HepG2 (cell line): ENCODE measurements around the gene IARS2. TPM values are rescaled to one million over a fixed set of nuclear protein-coding genes. Genes with fewer than 3 reads are reported as not detected.
A peak's percentile ranks its signal among the peaks of the same experiment; 100 is the strongest.

ENCODE experiments used
- ATAC-seq: fragments of 200-7000 bp; cut with Tn5 transposase; 3 replicates; pipeline ENCODE4 v1.9.1; 2020; ENCODE audit warnings: mild to moderate bottlenecking, moderate library complexity
- BruUV-seq: library from RNA; stranded (reverse); fragments of 400-500 nt; replicated peaks from 2 replicates; lab custom pipeline; 2021; lab: Mats Ljungman, UMichigan
- CTCF ChIA-PET: fragments of 300-600 bp; formaldehyde crosslinking; extraction: SDS; loops from one replicate; lab custom pipeline; 2021; ENCODE audit warnings: low total read pairs, inconsistent platforms, low intra/inter-chr PET ratio; lab: Yijun Ruan, JAX
- POLR2A ChIA-PET: fragments of 350-600 bp; sonication (Branson Sonifier 250); formaldehyde crosslinking; loops from one replicate; lab custom pipeline; 2020; ENCODE audit warnings: antibody characterized with exemption, inconsistent platforms; lab: Yijun Ruan, JAX
- DNase-seq: peaks from one replicate; pipeline ENCODE4 v3.0.0-alpha.2; 2015; ENCODE audit warnings: low spot score
- FAIRE-seq: peaks from 3 replicates; lab custom pipeline; 2011; peaks lifted over from hg19 to GRCh38; lab: Jason Lieb, UNC
- H2AFZ ChIP-seq: one replicate; pipeline ENCODE4 v1.6.1; 2011; ENCODE audit warnings: low read length, inconsistent platforms
- H3K27ac ChIP-seq: fragments of 300-600 bp; 3 replicates; pipeline ENCODE4 v1.8.0; 2011; ENCODE audit warnings: mixed run types, mild to moderate bottlenecking, mixed read lengths, low read length, inconsistent platforms; ENCODE audit not compliant: insufficient read depth; ENCODE audit errors: extremely low read length
- H3K27me3 ChIP-seq, 2 experiments: fragments of 200-600 bp in 1 of 2; 2 replicates in 1 of 2; 3 replicates in 1 of 2; pipeline versions ENCODE4 v1.6.0 to v1.8.0; 2011; ENCODE audit warnings: low read length in 2 of 2, mild to moderate bottlenecking in 2 of 2, moderate library complexity in 2 of 2, inconsistent platforms in 1 of 2; ENCODE audit not compliant: insufficient read depth in 2 of 2, control insufficient read depth in 1 of 2
- H3K36me3 ChIP-seq, 2 experiments: fragments of 200-600 bp in 1 of 2; replicated peaks in 1 of 2; 2 replicates in 1 of 2; 3 replicates in 1 of 2; pipeline versions ENCODE4 v1.5.1 to v1.8.0; 2011; ENCODE audit warnings: low read length in 2 of 2, inconsistent platforms in 1 of 2; ENCODE audit not compliant: insufficient read depth in 2 of 2, control insufficient read depth in 1 of 2
- H3K4me1 ChIP-seq: 2 replicates; pipeline ENCODE4 v1.5.1; 2012; ENCODE audit warnings: low read length, inconsistent platforms; ENCODE audit not compliant: insufficient read depth
- H3K4me2 ChIP-seq: 2 replicates; pipeline ENCODE4 v1.6.0; 2011; ENCODE audit warnings: low read depth, low read length, inconsistent platforms
- H3K4me3 ChIP-seq, 3 experiments: fragments of 200-600 bp in 1 of 3; sonication (generic), shearing (Covaris generic) in 1 of 3; replicated peaks in 1 of 3; 2 replicates each; pipeline ENCODE4 v1.5.1; 2011 to 2016; ENCODE audit warnings: low read length in 3 of 3, inconsistent platforms in 2 of 3, low read depth in 2 of 3, mild to moderate bottlenecking in 2 of 3, control low read depth in 1 of 3, mixed read lengths in 1 of 3; ENCODE audit not compliant: insufficient read depth in 1 of 3
- H3K79me2 ChIP-seq: one replicate; pipeline ENCODE4 v1.6.1; 2011; ENCODE audit warnings: low read length, inconsistent platforms; ENCODE audit not compliant: insufficient read depth
- H3K9ac ChIP-seq: 2 replicates; pipeline ENCODE4 v1.6.0; 2011; ENCODE audit warnings: mild to moderate bottlenecking, low read depth, low read length, inconsistent platforms; ENCODE audit not compliant: insufficient read depth
- H3K9me3 ChIP-seq: 2 replicates; pipeline ENCODE4 v1.5.1; 2012; ENCODE audit warnings: mild to moderate bottlenecking, low read length
- H4K20me1 ChIP-seq: 2 replicates; pipeline ENCODE4 v1.6.0; 2011; ENCODE audit warnings: inconsistent platforms, mild to moderate bottlenecking, low read length, moderate library complexity; ENCODE audit not compliant: insufficient read depth
- HMGA1 ChIP-seq: sonication (generic); formaldehyde crosslinking; conservative IDR thresholded peaks from 2 replicates; pipeline ENCODE4 v1.4.0; 2020; ENCODE audit warnings: missing genetic modification reagents
- KLF6 ChIP-seq: IDR thresholded peaks from 2 replicates; pipeline ENCODE4 v1.8.0; 2016; ENCODE audit warnings: missing biosample characterization, missing genetic modification reagents
- MAFG ChIP-seq: sonication (generic); formaldehyde crosslinking; IDR thresholded peaks from 2 replicates; pipeline ENCODE4 v1.5.1; 2020; ENCODE audit warnings: mild to moderate bottlenecking, missing genetic modification reagents
- MATR3 ChIP-seq: sonication (generic); formaldehyde crosslinking; IDR thresholded peaks from 2 replicates; pipeline ENCODE4 v1.4.0; 2020; ENCODE audit warnings: missing genetic modification reagents
- MIER3 ChIP-seq: IDR thresholded peaks from 2 replicates; pipeline ENCODE4 v1.6.1; 2016; ENCODE audit warnings: missing compliant biosample characterization, borderline replicate concordance
- RFXANK ChIP-seq: IDR thresholded peaks from 2 replicates; pipeline ENCODE4 v1.6.1; 2016
- SALL1 ChIP-seq: sonication (generic); formaldehyde crosslinking; IDR thresholded peaks from 2 replicates; pipeline ENCODE4 v1.8.0; 2022; ENCODE audit warnings: mild to moderate bottlenecking, missing genetic modification reagents
- SAP130 ChIP-seq: IDR thresholded peaks from 2 replicates; pipeline ENCODE4 v1.6.1; 2016; ENCODE audit warnings: low read depth
- SUZ12 ChIP-seq: fragments of 150-350 bp; IDR thresholded peaks from 2 replicates; pipeline ENCODE4 v1.6.1; 2014; ENCODE audit warnings: low read depth, low read length
- ZBTB20 ChIP-seq: sonication (generic); formaldehyde crosslinking; IDR thresholded peaks from 2 replicates; pipeline ENCODE4 v1.8.1; 2023; ENCODE audit warnings: missing genetic modification reagents, low read depth, mild to moderate bottlenecking, borderline replicate concordance
- ZNF121 ChIP-seq: sonication (generic); formaldehyde crosslinking; IDR thresholded peaks from 2 replicates; pipeline ENCODE4 v1.5.0; 2020; ENCODE audit warnings: mild to moderate bottlenecking, missing genetic modification reagents
- ZNF234 ChIP-seq: sonication (generic); formaldehyde crosslinking; conservative IDR thresholded peaks from 2 replicates; pipeline ENCODE4 v1.5.1; 2020; ENCODE audit warnings: mild to moderate bottlenecking, missing genetic modification reagents
- ZNF354B ChIP-seq: sonication (generic); formaldehyde crosslinking; IDR thresholded peaks from 2 replicates; pipeline ENCODE4 v1.8.0; 2022; ENCODE audit warnings: mild to moderate bottlenecking, missing genetic modification reagents
- WGBS: methylation state at CpG from one replicate; pipeline ENCODE4 v1.1.6; 2017; ENCODE audit warnings: low lambda C conversion rate; 5-methylcytosine and 5-hydroxymethylcytosine counted together
- in situ Hi-C: cut with HindIII; loops from 2 replicates; pipeline ENCODE4 v1.10.0; 2017; ENCODE audit warnings: low pct_unique_long_range_greater_than_20kb; ENCODE audit not compliant: extremely low pct_ligation_motif_present
- intact Hi-C: fragments of 100-400 bp; cut with micrococcal nuclease; formaldehyde crosslinking; loops from one replicate; pipeline ENCODE4 v1.10.0; 2022; ENCODE audit not compliant: unreplicated experiment
- polyA plus RNA-seq, 8 experiments: library from polyadenylated mRNA; depleted of rRNA in 3 of 8; stranded (reverse) in 7 of 8; unstranded in 1 of 8; fragments of >200 nt; fragmentation: Illumina TruSeq in 4 of 8; extraction: Trizol in 4 of 8; gene quantifications; 2 replicates each; pipeline versions ENCODE4 v1.2.1 to v1.2.3, GENCODE V29; 2011 to 2016; ENCODE audit warnings: low read depth in 4 of 8, missing spikeins in 1 of 8, mixed read lengths in 1 of 8; ENCODE audit not compliant: insufficient read depth in 1 of 8
- total RNA-seq, 5 experiments: library from RNA; depleted of rRNA; stranded (reverse); fragments of >200 nt; fragmentation: Illumina TruSeq; extraction: Trizol; gene quantifications; 2 replicates each; pipeline ENCODE4 v1.2.3, GENCODE V29; 2016; ENCODE audit warnings: low read depth in 1 of 5
- TF ChIP-seq, protein P1 (sequence below): sonication (generic); formaldehyde crosslinking; IDR thresholded peaks from 2 replicates; pipeline ENCODE4 v1.5.0; 2020; ENCODE audit warnings: missing genetic modification reagents
- TF ChIP-seq, protein P2 (sequence below): sonication (generic); formaldehyde crosslinking; IDR thresholded peaks from 2 replicates; pipeline ENCODE4 v1.4.0; 2020; ENCODE audit warnings: missing genetic modification reagents
- TF ChIP-seq, protein P3 (sequence below): sonication (generic); formaldehyde crosslinking; IDR thresholded peaks from 2 replicates; pipeline ENCODE4 v1.8.0; 2022; ENCODE audit warnings: missing genetic modification reagents, mild to moderate bottlenecking, inconsistent platforms, borderline replicate concordance
- TF ChIP-seq, protein P4 (sequence below): sonication (generic); formaldehyde crosslinking; IDR thresholded peaks from 2 replicates; pipeline ENCODE4 v1.4.0; 2020; ENCODE audit warnings: missing genetic modification reagents, borderline replicate concordance

The IARS2 gene
- total and polyA plus RNA-seq, 2 of the 13 experiments (the other 11 are each of a cell fraction or from before 2014, with no cell fraction given): 28.6 to 122 TPM

DNA sequence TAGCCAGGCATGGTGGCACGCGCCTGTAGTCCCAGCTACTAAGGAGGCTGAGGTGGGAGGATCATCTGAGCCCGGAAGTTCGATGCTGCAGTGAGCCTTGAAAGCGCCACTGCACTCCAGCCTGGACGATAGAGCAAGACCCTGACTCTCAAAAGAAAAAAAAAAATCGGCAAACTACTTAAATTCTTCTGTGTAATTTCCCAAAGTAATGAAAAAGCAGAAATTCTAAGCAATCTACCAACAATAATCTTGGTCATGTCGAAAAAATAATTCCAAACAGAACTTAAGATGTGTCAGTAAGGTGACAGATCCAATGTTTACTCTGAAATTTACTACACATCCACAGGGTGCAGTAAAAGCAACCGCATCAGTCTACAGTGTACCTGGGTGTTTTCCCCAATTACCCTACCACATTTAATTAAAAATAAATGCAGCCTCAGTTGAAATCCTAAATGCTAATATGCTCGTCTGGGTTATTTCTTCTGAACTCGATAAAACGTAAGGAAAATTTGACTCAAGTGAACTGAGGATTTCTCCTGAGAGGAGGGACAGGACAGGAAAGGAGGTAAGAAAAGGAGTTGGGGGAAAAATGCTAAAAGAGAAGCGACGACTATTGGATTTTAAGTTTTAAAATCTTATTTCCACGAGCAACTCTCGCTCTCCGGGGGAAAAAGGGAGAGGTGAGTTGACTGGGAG lies 48.4 kb upstream of the IARS2 start:
- no peak for FAIRE-seq
- POLR2A ChIA-PET: interaction anchor here (0.7 to 1.0 kb wide), 6 partner anchors 16 to 162 kb away, joined by 3 to 9 read pairs (median 4); partner anchors contain the start of genes IARS2 and SLC30A10
- WGBS: 3% methylated on average over 17 of the region's 17 CpGs
- TF ChIP-seq MAFG (CRISPR knock-in tag) (no peak), ZNF354B (CRISPR knock-in tag) (no peak), ZNF121 (CRISPR knock-in tag) (peak; percentile 93), HMGA1 (CRISPR knock-in tag) (no peak), SUZ12 (no peak), ZBTB20 (CRISPR knock-in tag) (0 out of 2 replicates have a peak, but pooled peaks have one; percentile 19), KLF6 (CRISPR knock-in tag) (no peak), MATR3 (CRISPR knock-in tag) (no peak), SALL1 (peak; percentile 33; the same call in 1 of the 2 replicates), MIER3 (CRISPR knock-in tag) (no peak), RFXANK (CRISPR knock-in tag) (no peak), SAP130 (CRISPR knock-in tag) (peak; percentile 42; the same call in 1 of the 2 replicates), ZNF234 (CRISPR knock-in tag) (0 out of 2 replicates have a peak, but pooled peaks have one; percentile 0)
- TF ChIP-seq, protein P1, sequence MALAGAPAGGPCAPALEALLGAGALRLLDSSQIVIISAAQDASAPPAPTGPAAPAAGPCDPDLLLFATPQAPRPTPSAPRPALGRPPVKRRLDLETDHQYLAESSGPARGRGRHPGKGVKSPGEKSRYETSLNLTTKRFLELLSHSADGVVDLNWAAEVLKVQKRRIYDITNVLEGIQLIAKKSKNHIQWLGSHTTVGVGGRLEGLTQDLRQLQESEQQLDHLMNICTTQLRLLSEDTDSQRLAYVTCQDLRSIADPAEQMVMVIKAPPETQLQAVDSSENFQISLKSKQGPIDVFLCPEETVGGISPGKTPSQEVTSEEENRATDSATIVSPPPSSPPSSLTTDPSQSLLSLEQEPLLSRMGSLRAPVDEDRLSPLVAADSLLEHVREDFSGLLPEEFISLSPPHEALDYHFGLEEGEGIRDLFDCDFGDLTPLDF (CRISPR knock-in tag): no peak
- TF ChIP-seq, protein P2, sequence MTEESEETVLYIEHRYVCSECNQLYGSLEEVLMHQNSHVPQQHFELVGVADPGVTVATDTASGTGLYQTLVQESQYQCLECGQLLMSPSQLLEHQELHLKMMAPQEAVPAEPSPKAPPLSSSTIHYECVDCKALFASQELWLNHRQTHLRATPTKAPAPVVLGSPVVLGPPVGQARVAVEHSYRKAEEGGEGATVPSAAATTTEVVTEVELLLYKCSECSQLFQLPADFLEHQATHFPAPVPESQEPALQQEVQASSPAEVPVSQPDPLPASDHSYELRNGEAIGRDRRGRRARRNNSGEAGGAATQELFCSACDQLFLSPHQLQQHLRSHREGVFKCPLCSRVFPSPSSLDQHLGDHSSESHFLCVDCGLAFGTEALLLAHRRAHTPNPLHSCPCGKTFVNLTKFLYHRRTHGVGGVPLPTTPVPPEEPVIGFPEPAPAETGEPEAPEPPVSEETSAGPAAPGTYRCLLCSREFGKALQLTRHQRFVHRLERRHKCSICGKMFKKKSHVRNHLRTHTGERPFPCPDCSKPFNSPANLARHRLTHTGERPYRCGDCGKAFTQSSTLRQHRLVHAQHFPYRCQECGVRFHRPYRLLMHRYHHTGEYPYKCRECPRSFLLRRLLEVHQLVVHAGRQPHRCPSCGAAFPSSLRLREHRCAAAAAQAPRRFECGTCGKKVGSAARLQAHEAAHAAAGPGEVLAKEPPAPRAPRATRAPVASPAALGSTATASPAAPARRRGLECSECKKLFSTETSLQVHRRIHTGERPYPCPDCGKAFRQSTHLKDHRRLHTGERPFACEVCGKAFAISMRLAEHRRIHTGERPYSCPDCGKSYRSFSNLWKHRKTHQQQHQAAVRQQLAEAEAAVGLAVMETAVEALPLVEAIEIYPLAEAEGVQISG (CRISPR knock-in tag): no peak
- TF ChIP-seq, protein P3, sequence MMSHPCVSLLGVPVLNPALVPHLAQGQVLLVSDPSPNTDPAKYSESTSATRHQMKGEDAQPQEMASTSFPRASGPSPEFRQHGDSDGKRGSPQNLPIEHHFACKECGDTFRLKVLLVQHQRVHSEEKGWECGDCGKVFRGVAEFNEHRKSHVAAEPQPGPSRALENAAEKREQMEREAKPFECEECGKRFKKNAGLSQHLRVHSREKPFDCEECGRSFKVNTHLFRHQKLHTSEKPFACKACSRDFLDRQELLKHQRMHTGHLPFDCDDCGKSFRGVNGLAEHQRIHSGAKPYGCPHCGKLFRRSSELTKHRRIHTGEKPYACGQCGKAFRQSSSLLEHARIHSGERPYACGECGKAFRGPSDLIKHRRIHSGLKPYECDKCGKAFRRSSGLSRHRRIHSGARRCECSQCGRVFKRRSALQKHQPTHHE (CRISPR knock-in tag): no peak
- TF ChIP-seq, protein P4, sequence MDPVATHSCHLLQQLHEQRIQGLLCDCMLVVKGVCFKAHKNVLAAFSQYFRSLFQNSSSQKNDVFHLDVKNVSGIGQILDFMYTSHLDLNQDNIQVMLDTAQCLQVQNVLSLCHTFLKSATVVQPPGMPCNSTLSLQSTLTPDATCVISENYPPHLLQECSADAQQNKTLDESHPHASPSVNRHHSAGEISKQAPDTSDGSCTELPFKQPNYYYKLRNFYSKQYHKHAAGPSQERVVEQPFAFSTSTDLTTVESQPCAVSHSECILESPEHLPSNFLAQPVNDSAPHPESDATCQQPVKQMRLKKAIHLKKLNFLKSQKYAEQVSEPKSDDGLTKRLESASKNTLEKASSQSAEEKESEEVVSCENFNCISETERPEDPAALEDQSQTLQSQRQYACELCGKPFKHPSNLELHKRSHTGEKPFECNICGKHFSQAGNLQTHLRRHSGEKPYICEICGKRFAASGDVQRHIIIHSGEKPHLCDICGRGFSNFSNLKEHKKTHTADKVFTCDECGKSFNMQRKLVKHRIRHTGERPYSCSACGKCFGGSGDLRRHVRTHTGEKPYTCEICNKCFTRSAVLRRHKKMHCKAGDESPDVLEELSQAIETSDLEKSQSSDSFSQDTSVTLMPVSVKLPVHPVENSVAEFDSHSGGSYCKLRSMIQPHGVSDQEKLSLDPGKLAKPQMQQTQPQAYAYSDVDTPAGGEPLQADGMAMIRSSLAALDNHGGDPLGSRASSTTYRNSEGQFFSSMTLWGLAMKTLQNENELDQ (CRISPR knock-in tag): no peak

More for the DNA sequence above, 48.4 kb upstream of the IARS2 start:
- peaks cover 41% of the 10 kb centered on the region for H3K79me2 ChIP-seq
- H2AFZ ChIP-seq: peak overlapping the region; percentile 47
- peak overlapping the region; percentile 84 for H3K9ac ChIP-seq
- ATAC-seq (peak; percentile 65), DNase-seq (peak; percentile 4)
- peaks cover 1 to 11% of the 10 kb centered on the region in 2 experiments; a peak in 1 of 5 replicates for H3K36me3 ChIP-seq
- no peaks in the 10 kb centered on the region; the same call in 1 of the 2 replicates for H4K20me1 ChIP-seq
- H3K4me1 ChIP-seq: peaks cover 22% of the 10 kb centered on the region
- CTCF ChIA-PET: no interaction called here
- intact Hi-C loops (loop anchor here (1.0 kb wide), 1 partner anchor 49 kb away; the partner anchor contains the start of gene IARS2), in situ Hi-C loops (loop anchor here (5.0 kb wide), 1 partner anchor 42 kb away; the partner anchor contains the start of gene BPNT1)
- H3K27ac ChIP-seq: peak overlapping the region; percentile 78
- H3K4me2 ChIP-seq: peak overlapping the region; percentile 81
- H3K27me3 ChIP-seq: no peaks in the 10 kb centered on the region
- H3K4me3 ChIP-seq: peak overlapping the region; percentile 94 to 96 (median 96)
- H3K9me3 ChIP-seq: no peaks in the 10 kb centered on the region
- BruUV-seq: no TSS peak
